Umbilical cord (tissue), 2 donors: ENCODE data around the gene KPNA4. TPM values are rescaled to one million over a fixed set of nuclear protein-coding genes. Genes with fewer than 3 reads are reported as not detected.
"Not testable (repeated sequence)": the region's sequence is repeated elsewhere in the genome, so short reads cannot be mapped to it uniquely, and the experiment has no call there.

ENCODE experiments used
- DNase-seq: peaks from one replicate; pipeline ENCODE4 v3.0.0-alpha.2; 2015; ENCODE audit warnings: low spot score
- total RNA-seq: library from RNA; depleted of rRNA; stranded (reverse); fragments of >200 nt; gene quantifications from one replicate; pipeline ENCODE4 v1.2.3, GENCODE V29; 2014; ENCODE audit warnings: low replicate concordance; ENCODE audit not compliant: insufficient read depth

KPNA4 gene
- total RNA-seq, 1 donor from 2014 or later: 29.9 TPM

DNA sequence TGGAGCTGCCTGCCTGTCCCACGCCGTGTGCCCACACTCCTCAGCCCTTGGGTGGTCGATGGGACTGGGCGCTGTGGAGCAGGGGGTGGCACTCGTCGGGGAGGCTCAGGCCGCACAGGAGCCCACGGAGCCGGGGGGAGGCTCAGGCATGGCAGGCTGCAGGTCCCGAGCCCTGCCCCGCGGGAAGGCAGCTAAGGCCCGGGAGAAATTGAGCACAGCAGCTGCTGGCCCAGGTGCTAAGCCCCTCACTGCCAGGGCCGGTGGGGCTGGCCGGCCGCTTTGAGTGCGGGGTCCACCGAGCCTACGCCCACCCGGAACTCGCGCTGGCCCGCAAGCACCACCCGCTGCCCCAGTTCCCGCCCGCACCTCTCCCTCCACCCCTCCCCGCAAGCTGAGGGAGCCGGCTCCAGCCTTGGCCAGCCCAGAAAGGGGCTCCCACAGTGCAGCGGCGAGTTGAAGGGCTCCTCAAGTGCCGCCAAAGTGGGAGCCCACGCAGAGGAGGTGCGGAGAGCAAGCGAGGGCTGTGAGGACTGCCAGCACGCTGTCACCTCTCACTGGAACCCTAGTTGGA is 8.7 kb upstream of the KPNA4 start:
- not testable (repeated sequence) for DNase-seq

DNA sequence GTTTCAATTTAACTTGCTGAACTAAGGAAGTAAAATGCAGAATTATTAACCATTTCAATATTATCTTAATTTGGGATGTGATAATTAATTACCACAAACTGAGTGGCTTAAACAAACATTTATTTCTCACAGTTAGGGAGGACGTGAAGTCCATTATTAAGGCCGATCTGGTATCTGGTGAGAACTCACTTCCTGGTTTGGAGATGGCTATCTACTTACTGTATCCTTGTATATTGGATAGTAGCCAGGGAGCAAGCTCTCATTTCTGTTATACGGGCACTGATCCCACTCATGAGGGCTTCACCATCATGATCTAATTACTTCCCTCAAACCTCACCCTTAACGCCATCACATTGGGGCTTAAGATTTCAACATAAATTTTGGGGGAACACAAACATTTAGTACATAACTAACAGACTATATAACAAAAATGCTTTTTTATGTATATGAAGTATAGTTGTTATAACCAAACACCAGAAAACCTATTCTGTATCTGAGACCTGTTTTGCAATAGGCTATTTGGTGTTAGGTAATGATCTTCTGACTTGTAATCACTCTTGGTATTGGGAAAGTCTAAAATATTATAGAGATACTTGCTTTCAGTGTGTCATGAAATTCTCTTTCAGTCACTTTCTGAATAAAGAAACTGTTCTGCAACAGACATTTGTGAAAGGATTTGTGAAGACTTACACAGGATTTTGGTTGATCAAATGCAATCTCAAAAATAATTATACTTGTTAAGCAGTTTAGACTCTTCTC is 4.7 kb upstream of the KPNA4 start:
- DNase-seq: no peak

DNA sequence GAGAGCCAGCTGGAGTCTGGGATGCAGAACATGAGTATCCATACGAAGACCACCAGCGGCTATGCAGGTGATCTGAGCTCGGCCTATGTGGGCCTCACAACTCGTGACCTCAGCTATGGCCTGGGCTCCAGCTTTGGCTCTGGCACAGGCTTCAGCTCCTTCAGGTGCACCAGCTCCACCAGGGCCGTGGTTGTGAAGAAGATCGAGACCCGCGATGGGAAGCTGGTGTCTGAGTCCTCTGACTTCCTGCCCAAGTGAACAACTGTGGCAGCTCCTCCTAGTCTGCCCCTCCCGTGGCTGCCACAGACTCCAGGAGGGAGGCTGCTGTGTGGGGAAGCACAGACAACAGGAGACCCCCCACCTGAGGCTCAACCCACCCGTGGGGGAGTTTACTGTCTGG is 3.6 kb upstream of the KPNA4 start:
- no peak for DNase-seq

DNA sequence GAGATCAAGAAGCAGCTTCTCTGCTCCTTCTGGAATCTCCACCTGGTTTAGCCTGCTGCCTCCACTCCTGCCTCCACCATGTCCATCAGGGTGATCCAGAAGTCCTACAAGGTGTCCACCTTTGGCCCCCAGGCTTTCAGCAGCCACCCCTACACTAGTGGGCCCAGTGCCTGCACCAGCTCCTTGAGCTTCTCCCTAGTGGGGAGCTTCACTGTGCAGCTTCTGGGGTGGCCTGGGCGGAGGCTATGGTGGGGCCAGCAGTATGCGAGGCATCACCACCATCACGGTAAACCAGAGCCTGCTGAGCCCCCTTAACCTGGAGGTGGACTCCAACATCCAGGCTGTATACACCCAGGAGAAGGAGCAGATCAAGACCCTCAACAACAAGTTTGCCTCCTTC is 2.4 kb upstream of the KPNA4 start:
- DNase-seq: no peak

DNA sequence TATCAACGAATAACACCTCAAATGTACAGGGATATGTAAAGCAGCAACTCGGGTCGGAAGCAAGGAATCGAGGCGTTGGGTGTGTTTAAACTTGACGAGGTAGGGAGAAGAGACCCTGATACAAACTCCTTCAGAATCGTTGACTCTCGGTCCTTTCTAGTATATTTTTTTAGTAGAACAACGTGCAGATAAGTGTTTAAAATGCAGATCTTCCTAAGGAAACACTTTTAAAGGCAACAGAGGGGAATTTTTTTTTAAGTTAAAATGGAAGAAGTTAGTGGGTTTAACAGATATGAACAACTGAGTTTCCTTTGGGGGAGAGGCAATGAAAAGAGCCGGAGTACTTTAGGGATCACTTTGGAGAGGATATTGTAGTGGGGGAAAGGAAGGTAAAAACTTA is 1.1 kb upstream of the KPNA4 start:
- peak; percentile 8 for DNase-seq

DNA sequence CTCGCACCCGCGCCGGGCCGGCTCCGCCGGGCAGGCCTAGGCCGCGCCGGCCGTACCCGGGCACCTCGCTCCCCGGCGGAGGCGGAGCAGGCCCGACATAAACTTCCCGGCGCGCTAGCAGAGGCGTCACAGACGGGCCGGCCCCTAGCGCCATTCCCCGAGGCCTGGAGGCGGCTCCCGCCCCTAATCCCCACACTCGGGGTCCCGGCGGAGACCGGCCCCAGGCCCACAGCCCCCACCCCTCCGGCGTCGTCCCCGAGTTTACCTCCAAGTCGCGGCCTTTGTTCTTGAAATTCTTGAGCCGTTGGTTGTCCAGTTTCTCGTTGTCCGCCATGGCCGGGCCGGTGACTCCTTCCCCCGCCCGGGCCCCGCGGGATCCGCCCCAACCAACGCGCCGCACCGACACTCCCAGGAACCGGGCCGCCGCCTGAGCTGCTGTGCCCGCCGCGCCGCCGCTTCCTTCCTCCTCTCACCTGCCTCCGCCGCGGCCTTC is 376 bp downstream of the KPNA4 start:
- peak; percentile 84 for DNase-seq

DNA sequence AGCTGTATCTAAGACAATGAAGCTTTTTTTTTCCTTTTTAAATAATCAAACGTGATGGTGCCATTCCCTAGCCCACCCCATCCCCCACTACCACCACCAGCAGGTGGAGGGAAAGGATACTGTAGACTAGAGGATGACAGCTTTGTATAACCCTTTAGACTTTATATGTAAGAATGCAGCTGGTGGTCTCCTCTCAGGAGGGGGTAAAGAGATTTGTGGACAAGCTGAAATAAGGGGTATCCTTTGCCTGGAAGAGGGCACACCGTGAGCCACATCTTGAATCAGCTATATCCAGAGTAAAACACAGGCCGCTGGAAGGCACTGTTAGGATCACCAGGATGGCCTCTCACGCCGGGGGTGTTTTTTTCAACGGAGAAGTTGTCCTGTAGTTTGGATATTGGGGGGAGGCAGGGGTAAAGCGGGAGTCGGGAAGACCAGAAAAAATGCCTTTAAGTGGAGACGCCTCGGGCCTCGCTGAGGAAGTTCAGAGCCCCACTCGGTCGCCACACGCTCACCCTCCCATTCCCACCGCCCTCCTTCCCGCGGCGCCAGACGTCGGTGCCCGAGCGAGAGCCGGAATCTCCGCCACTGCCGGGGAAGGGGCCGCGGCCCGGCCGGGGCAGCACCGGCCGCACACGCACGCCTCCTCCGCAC is 986 bp downstream of the KPNA4 start:
- DNase-seq: peak; percentile 13

DNA sequence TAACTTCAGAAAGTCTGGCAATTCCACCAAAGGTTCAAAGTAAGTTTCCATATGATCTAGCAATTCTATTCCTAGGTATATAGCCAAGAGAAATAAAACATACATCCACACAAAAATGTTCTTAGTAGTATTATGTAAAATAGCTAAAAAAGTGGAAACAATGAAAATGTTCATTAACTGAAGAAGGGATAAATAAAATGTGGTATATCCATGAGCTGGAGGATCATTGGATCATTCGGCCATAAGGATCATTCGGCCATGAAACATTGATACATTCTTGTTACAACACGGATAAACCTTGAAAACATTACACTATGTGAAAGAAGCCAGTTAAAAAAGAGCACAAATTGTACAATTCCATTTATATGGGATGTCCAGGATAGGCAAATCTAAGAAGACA is 2.4 kb downstream of the KPNA4 start:
- no peak for DNase-seq

DNA sequence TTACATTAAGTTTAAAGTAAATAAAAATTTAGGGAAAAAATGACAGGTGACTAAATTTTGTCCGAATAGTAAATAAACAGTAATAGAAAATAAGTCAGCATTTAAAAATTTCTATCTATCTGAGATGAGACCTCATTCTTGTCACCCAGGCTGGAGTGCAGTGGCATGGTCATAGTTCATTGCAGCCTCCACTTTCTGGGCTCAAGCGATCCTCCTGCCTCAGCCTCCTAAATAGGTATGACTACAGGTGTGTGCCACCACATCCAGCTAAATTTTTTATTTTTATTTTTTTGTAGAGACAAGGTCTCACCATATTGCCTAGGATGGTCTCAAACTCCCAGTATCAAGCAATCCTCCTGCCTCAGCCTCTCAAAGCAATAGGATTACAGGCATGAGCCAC is 7.8 kb downstream of the KPNA4 start:
- DNase-seq: no peak

DNA sequence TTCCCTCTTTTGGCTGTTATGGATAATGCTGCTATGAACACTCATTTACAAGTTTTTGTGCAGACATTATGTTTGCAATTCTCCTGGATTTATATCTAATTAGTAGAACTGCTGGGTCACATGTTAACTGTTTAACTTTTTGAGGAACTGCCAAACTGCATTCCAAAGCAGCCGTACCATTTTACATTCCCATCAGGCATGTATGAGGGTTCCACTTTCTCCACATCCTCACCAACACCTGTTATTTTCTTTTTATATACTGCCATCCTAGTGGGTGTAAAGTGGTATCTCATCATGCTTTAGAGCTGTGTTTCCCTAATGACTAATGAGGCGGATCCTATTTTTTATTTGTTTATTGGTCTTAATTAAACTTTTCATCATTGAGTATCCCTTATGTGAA is 9.2 kb downstream of the KPNA4 start:
- no peak for DNase-seq

DNA sequence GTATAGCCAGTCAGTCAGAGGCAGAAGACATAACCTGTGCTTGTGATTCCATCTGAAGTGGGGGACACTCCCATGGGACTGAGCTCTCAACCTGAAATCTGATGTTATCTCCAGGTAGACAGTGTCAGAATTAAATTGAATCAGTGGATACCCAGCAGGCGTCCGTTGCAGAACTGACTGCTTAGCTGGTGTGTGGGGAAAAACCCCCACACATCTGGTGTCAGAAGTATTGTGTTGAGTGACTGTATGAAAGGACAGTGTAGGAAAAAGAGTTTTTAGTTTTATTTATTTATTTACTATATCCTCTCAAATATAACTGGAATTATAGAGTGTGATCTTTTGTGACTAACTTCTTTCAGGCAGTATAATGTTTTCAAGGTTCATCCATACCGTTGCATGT is 10.4 kb downstream of the KPNA4 start:
- no peak for DNase-seq

DNA sequence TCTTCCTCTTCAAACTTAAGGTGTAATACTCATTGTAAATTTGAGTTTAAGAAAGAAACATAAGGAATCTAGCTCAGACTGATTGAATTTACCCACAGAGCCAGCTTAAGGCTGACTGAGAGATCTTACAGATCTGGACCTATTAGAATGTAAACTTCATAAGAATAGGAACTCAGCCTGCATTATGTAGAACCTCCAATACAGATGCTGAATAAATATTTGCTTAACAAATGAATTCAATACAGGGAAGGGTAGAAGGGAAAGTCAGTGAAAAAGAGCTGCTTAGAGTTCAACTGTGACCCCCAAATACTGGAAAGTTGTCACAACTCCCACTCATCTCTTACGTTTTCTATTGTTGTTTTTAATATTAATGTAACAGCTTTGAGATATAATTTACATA is 11.5 kb downstream of the KPNA4 start:
- DNase-seq: no peak

DNA sequence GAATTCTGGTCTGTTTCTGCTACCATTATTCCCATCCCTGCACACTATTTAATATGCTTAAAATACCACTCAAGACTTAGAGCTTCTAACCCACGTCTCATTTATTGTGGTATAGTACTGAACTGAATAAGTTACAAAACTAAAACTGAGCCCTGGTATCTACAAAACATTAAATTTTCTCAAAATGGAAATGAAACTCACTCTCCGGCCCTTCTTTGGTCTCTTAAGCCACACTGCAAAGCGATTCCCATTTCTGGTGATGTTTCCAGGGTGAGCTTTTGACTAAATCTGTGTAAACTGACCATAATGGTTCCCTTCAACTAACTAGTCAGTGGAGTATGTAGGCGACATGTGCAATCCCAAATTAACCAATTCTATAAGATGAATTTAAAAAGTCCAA is 18.6 kb downstream of the KPNA4 start:
- DNase-seq: no peak

DNA sequence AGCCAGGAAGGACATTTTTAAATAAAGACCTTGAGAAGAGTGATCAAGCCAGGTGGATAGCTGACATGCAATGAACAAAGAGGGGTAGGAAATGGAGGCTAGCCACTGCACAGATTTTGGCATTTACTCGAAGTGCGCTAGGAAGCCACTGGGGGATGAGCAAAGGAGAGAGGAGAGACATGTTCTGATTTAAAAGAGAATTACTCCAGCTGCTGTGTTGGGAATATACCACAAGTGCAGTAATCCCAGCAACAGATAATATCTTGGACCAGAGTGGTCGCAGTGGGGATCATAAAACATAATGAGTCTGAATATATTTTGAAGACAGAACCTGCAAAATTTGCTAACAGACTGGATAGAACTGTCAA is 19.9 kb downstream of the KPNA4 start:
- DNase-seq: no peak

DNA sequence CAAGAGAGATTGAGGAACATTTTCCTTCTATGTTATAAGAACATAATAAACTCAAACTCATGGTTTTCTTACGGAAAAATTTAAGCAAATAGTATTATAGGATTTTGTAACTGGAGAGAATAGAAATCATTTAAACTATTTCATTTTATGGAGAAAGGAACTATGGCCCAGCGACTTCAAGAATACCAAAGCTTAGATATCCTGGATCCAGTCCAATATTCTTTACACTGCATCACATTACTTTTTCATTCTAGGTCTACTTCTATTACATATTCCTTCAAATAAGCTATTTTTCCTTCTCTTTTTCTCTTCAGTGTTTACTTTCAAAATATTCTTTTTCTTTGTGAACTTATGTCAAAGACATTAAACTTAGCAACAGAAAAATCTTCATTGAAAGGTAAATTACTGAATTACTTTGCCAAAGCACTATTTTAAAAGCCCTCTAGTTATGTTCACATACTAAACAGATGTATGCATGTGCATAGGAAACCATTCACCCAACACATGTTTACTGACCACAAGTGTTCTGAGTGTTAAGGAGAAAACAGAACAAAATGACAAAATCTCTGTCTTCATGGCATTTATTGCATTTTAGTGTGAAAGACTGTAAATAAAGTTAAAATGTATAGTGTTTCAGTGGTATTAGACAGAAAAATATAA is 20.4 kb downstream of the KPNA4 start:
- DNase-seq: peak; percentile 14

DNA sequence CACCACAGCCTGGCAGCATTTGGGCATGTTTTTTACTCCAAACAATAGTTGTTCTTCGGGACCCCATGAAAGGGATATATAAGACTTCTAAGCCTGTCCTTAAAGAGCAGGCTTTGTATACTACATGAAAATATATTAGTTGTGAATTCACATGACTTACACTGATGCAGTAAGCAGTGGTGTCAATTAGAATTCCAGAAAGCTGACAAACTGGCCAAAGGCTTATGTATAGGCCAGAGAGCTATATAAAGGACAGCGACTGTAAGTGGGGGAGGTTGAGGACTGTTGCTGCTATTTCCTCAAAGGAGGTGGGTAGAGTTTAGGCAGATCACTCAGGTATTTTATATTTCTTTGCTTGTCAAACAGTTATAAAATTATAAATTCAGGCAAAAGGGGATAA is 24.8 kb downstream of the KPNA4 start:
- DNase-seq: no peak

DNA sequence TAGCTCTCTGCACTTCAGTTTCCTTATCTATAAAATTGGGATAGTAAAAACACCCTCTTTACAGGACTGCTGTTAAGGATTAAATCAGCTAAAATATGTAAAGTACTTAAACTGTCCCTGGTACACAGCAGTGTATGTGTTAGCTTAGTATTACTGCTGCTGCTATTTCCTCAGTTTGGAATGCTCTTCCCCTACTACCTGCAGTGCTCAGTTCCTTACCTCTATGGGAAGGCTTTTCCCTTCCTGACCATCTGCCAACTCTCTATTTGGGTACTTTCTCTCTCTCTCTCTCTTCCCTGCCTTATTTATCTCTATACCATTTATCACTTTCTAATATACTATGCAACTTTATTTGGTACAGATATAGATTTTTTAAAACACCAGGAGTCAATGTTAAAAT is 26.5 kb downstream of the KPNA4 start:
- DNase-seq: no peak

DNA sequence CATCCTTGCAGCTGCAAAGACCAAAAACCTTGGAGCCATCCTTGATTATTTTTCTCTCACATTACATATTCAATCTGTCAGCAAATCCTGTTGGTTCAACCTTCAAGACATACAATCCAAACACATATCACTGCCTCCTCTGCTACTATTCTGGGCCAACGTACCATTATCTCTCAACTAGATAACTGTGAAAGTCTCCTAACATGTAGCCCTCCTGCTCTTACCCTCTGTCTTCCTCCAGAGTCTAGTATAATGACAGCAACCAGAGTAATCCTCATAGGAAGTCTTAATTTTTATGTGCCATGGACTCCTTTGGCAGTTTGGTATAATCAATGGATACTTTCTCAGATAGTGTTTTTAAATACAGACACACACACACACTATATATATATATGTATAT is 27.6 kb downstream of the KPNA4 start:
- no peak for DNase-seq

DNA sequence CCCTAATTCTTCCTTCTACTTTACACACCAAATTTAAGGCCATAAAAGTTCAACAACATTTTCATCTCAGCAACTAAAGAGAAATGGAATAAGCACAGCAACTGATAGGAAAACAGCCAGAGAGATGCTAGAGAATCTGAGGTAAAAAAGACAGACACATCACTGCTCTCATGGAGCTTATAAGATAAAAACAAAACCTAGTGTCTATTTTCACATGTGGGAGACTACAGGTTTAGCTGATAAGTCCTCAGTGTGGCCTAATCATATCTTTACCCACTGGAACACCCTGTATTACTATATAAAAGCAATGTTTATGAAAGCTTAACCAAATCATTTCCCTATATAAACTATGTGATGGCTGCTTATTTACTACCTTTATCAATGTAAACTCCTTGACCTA is 33.0 kb downstream of the KPNA4 start:
- DNase-seq: no peak

DNA sequence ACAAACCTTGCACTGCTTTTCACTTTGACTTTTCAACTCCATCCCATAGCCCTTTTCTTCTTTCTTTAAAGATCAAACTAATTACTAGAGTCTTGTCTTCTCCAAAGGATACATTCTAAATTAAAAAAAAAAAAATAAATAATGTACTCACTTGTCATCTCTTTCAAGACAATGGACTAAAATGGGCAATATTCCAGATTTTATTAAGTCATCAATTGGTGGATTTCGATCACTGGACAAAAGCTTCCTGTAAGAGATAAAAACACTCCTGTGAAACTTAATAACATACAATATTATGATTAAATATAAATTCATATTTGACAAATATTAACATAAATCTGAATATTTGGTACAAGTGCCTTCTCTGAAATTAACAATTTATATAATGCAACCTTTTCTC is 34.1 kb downstream of the KPNA4 start:
- DNase-seq: no peak

DNA sequence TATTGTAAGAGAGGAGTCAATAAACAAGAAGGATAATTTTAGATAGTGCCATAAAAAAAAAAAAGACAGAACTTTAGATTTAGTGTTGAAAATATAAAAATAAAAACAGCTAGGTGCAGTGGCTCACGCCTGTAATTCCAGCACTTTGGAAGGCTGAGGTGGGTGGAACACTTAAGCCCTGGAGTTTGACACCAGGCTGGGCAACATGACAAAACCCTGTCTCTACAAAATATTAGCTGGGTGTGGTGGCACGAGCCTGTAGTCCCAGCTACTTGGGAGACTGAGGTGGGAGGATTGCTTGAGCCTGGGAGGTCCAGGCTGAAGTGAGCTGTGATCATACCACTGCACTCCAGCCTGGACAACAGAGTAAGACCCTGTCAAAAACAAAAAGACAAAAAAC is 49.0 kb downstream of the KPNA4 start:
- not testable (repeated sequence) for DNase-seq

DNA sequence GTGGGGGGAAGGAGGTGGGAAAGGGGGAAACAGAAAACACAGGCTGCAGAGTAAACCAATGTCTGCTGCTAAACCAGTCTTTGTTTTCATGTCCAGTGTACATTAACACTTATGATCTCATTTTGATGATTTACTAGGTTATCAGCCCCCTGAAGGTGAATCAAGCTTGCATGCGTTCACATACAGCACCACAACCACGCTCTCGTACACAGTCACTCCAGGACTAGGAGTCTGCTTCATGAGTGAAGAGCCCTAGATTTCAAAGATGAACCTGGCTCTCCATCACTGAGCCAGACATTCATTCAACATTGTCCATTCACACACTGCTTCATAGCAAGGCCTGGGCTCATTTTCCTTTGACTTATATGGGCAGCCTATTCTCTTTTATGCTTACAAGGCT is 64.0 kb downstream of the KPNA4 start:
- DNase-seq: no peak

DNA sequence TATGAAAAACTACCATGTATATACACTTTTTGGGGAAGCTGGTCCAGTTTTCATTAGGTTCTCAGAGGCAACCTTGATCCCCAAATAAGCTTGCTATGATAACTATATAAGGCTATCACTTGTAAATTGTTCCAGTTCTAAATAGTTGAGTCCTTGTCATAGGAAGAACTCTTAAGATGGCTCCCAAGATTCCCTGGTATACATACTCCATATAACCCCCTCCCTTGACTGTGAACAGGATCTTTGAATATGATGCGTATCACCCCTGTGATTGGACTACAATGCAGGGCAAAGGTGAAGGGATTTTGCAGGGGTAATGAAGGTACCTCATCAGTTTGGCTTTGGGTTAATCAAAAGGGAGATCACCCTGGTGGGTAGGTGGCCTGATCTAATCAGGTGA is 67.2 kb downstream of the KPNA4 start:
- no peak for DNase-seq
